LNCaP clone FGC (cell line): ENCODE measurements around the gene TMEM52.

ENCODE experiments used
- DNase-seq: peaks from one replicate; pipeline ENCODE4 v3.0.0-alpha.2; 2011; ENCODE audit warnings: low read depth
- H3K4me3 ChIP-seq: 2 replicates; pipeline ENCODE4 v1.5.1; 2011; ENCODE audit warnings: mild to moderate bottlenecking, low read depth, low read length, control low read depth
- TF ChIP-seq, protein P1 (sequence below): IDR thresholded peaks from 2 replicates; pipeline ENCODE4 v1.5.1; 2012; ENCODE audit warnings: mild to moderate bottlenecking; ENCODE audit not compliant: control insufficient read depth, insufficient read depth; ENCODE audit errors: extremely low read depth

TMEM52 gene

DNA sequence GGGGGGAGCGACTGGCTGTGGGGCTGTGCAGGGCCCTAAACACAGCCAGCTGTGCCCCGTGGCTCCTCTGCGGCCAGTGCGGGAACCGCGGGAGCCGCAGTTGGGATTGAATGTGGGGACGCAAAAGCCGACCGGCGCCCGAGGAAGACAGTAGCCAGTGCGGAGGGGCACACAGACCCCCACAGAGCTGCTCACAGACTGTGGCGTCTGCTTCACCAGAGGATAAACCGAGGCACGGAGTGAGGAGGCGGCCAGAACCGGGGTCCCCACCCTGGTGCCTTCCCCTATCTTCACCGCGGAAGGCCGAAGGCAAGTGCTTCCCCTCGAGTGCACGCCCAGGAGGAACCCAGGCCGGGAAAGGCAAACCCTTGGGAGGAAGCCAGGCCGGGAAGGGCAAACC is 8.7 kb upstream of the TMEM52 start:
- TF ChIP-seq, protein P1, sequence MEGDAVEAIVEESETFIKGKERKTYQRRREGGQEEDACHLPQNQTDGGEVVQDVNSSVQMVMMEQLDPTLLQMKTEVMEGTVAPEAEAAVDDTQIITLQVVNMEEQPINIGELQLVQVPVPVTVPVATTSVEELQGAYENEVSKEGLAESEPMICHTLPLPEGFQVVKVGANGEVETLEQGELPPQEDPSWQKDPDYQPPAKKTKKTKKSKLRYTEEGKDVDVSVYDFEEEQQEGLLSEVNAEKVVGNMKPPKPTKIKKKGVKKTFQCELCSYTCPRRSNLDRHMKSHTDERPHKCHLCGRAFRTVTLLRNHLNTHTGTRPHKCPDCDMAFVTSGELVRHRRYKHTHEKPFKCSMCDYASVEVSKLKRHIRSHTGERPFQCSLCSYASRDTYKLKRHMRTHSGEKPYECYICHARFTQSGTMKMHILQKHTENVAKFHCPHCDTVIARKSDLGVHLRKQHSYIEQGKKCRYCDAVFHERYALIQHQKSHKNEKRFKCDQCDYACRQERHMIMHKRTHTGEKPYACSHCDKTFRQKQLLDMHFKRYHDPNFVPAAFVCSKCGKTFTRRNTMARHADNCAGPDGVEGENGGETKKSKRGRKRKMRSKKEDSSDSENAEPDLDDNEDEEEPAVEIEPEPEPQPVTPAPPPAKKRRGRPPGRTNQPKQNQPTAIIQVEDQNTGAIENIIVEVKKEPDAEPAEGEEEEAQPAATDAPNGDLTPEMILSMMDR, result no peak
- no peak overlapping the region for H3K4me3 ChIP-seq
- no peak for DNase-seq

DNA sequence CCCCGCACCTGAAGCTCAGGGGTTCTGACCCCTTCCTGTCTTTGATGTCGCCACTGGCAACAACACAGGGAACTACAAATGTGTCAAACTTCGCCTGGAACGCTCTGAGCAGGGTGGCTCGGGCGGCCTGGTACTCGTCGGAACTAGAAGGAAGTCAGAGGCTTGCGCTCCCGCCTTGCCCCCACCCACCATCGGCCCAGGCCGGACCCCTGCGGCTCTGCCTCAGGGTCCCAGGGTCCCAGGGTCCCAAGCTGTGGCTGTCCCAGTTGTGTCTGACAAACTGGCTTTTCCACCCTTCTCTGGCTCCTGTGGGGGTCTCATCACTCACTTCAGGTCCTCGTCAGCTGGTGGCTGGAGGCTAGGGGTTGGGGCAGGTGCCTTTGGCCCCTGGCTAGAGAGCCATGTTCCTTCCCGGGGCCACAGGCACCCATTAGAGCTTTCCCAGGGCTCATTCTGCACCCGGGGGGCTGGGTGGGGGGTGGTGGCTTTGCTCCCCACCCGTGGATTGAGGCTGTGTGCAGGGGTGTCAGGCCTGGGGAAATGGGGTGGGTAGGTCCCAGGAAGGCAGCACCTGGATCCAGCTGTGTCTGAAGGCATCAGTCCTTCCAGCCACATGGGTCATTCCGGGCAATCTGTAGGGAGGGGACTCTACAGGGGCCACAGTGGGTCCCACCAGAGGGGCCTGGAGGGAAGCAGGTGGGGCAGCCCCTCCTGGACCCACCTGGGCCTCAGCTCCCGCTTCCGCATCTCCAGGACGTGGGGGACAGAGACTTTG is 8.0 kb upstream of the TMEM52 start:
- no peak for DNase-seq
- no peak overlapping the region for H3K4me3 ChIP-seq
- TF ChIP-seq, protein P1, result no peak

DNA sequence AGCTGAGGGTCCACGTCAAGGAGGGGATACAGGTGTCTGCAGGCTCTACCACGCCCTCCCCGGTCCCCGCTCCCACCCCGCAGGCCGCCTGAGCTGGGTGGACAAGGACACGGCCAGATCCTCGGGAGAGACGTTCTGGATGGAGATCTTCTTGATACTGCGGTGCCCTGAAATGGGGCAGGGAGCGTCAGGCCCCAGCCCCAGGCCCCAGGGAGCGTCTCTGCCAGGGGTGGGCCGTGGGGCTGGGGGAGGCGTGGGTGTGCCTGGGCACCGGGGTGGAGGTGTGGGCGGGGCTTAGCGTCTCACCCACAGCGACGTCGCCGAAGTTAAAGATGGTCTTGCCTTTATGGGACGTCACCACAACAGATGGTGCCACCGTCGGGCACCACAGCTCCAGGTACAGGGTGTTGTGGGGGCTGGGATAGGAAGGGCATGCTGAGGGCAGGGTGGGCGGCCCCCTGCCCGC is 7.3 kb upstream of the TMEM52 start:
- TF ChIP-seq, protein P1, result no peak
- no peak overlapping the region for H3K4me3 ChIP-seq
- no peak for DNase-seq

DNA sequence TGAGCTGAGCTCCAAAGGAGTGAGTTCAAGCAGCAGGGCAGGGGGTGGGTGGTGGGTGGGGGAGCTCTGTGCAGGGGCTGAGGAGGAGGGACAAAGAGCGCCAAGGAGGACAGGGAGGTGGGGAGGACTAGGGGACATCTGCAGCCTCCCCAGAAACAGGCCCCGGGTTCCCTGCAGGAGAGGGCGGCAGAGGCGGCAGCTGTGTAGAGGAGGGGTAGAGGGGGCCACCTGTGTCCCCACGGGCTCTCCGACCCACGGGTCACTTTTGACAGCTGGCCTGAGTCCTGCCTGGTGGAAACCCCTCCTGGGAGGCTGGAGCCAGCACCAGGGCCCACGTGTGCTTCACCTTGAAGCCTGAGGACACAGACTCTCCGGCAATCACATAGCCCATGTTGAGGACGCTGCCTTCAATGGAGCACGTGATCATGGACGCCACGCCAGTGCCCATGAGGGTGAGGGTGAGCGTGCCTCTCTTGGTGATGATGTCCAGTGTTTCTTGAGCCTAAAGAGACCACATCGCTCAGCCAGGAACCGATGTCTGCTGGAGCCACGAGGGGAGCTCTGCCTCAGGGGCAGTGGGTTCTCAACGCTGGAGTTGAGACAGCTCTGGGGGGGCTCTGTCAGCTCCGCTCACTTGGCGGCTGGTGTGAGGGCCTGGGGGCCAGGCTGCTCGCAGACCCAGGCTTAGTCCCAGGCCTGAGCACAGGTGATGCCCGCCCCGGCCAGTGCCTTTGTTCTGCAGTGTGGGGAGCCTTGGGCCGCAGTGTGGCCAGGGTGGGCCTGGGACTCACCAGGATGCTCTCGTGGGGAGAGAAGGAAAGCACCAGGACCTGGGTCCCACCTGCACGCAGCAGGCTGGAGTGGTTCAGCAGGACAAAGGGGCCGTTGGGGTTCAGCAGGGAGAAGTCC is 6.6 kb upstream of the TMEM52 start:
- no peak overlapping the region for H3K4me3 ChIP-seq
- TF ChIP-seq, protein P1, result no peak
- DNase-seq, result no peak

DNA sequence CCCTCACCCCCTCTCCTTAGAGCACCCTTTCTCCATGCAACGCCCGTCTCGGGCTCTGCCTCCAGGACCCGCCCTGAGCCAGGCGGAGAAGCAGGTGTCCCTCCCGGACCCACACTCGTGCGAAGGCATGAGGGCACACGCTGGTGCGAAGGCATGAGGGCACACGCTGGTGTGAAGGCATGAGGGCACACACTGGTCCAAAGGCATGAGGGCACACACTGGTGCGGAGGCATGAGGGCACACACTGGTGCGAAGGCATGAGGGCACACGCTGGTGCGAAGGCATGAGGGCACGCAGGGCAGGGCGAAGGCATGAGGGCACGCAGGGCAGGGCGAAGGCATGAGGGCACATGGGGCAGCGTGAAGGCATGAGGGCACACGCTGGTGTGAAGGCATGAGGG is 5.8 kb upstream of the TMEM52 start:
- DNase-seq, result no peak
- no peak overlapping the region for H3K4me3 ChIP-seq
- TF ChIP-seq, protein P1, result no peak

DNA sequence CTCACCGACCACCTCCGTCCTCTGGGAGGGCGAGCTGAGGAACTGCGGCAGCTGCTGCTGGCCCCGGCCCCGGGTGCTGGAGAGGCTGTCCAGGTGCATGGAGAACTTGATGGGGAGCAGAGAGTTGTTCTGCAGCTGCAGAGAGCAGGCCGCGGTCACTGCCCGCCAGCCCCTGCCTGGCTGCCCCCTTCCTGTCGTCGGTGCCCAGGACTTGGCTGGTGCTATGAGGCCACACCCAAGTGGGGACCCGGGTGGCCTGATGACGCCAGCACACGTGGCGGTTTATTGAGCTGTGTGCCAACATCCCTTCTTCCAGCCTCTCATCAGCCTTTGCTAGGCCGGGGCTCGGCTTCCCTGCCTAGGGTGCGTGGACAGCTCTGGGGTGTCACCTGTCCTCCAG is 5.3 kb upstream of the TMEM52 start:
- DNase-seq, result no peak
- no peak overlapping the region for H3K4me3 ChIP-seq
- TF ChIP-seq, protein P1, result no peak
